K562 (cell line): ENCODE results near the gene NUPR1. TPM values are rescaled to one million over a fixed set of nuclear protein-coding genes. Genes with fewer than 3 reads are reported as not detected.
A peak's percentile ranks its signal among the peaks of the same experiment; 100 is the strongest.

Experiments used
- BCL6 ChIP-seq: fragments of 250-450 bp; sonication (Bioruptor Pico); IDR thresholded peaks from 2 replicates; pipeline ENCODE4 v1.4.0; 2020
- BRD4 ChIP-seq: fragments of 200-600 bp; sonication (generic); IDR thresholded peaks from 2 replicates; pipeline ENCODE4 v1.6.1; 2017; ENCODE audit warnings: inconsistent platforms
- CBFB ChIP-seq: sonication (generic); formaldehyde crosslinking; IDR thresholded peaks from 2 replicates; pipeline ENCODE4 v1.4.0; 2020; ENCODE audit warnings: mild to moderate bottlenecking, missing genetic modification reagents
- COPS2 ChIP-seq: fragments of 450-650 bp; conservative IDR thresholded peaks from 2 replicates; pipeline ENCODE4 v1.6.1; 2016; ENCODE audit warnings: mild to moderate bottlenecking, moderate library complexity
- E2F5 ChIP-seq: sonication (generic); formaldehyde crosslinking; IDR thresholded peaks from 2 replicates; pipeline ENCODE4 v1.8.0; 2022; ENCODE audit warnings: mild to moderate bottlenecking, missing genetic modification reagents
- E2F6 ChIP-seq, 2 experiments: IDR thresholded peaks; 2 replicates each; pipeline ENCODE4 v1.6.1; 2011; ENCODE audit warnings: borderline replicate concordance in 1 of 2, control low read depth in 1 of 2, low read depth in 1 of 2, low read length in 1 of 2, mild to moderate bottlenecking in 1 of 2, mixed read lengths in 1 of 2, moderate library complexity in 1 of 2; ENCODE audit not compliant: insufficient read depth in 1 of 2, insufficient read length in 1 of 2, poor library complexity in 1 of 2, severe bottlenecking in 1 of 2; ENCODE audit errors: extremely low read depth in 1 of 2
- EGR1 ChIP-seq: fragments of 450-650 bp; conservative IDR thresholded peaks from 2 replicates; pipeline ENCODE4 v1.6.1; 2017; ENCODE audit warnings: mild to moderate bottlenecking
- FOXM1 ChIP-seq, 2 experiments: fragments of 450-650 bp in 1 of 2; sonication (generic) in 1 of 2; formaldehyde crosslinking in 1 of 2; IDR thresholded peaks; 2 replicates each; pipeline versions ENCODE4 v1.6.1 to v1.9.0; 2017 to 2022; ENCODE audit warnings: low read depth in 2 of 2, mild to moderate bottlenecking in 2 of 2, missing genetic modification reagents in 1 of 2, moderate library complexity in 1 of 2
- HMGN3 ChIP-seq: IDR thresholded peaks from 2 replicates; pipeline ENCODE4 v1.6.1; 2011; ENCODE audit warnings: borderline replicate concordance, low read depth, mild to moderate bottlenecking, mixed read lengths, low read length; ENCODE audit not compliant: insufficient read length; ENCODE audit errors: extremely low read depth
- IRF1 ChIP-seq: sonication (generic); formaldehyde crosslinking; IDR thresholded peaks from 2 replicates; pipeline ENCODE4 v1.8.0; 2022; ENCODE audit warnings: missing genetic modification reagents, mild to moderate bottlenecking, borderline replicate concordance
- JUNB ChIP-seq: fragments of 450-650 bp; formaldehyde crosslinking; conservative IDR thresholded peaks from 2 replicates; pipeline ENCODE4 v1.4.0; 2020; ENCODE audit warnings: mild to moderate bottlenecking
- LARP7 ChIP-seq: fragments of 450-650 bp; IDR thresholded peaks from 2 replicates; pipeline ENCODE4 v1.6.1; 2016
- MLLT1 ChIP-seq, 2 experiments: fragments of 450-650 bp; IDR thresholded peaks; 2 replicates each; pipeline ENCODE4 v1.6.1; 2016
- NFATC3 ChIP-seq: fragments of 450-650 bp; IDR thresholded peaks from 2 replicates; pipeline ENCODE4 v1.6.1; 2017; ENCODE audit warnings: mild to moderate bottlenecking
- NKRF ChIP-seq: fragments of 450-650 bp; IDR thresholded peaks from 2 replicates; pipeline ENCODE4 v1.6.1; 2016; ENCODE audit warnings: borderline replicate concordance
- STAT5B ChIP-seq: fragments of 250-450 bp; sonication (Bioruptor Pico); IDR thresholded peaks from 2 replicates; pipeline ENCODE4 v1.8.0; 2021; ENCODE audit warnings: mild to moderate bottlenecking, inconsistent platforms
- TRIM24 ChIP-seq, 2 experiments: fragments of 450-650 bp; IDR thresholded peaks; 2 replicates each; pipeline ENCODE4 v1.6.1; 2016
- ZBTB8A ChIP-seq: fragments of 450-650 bp; IDR thresholded peaks from 2 replicates; pipeline ENCODE4 v1.6.1; 2018; ENCODE audit warnings: mild to moderate bottlenecking, moderate library complexity; ENCODE audit not compliant: partially characterized antibody
- ZC3H11A ChIP-seq: IDR thresholded peaks from 2 replicates; pipeline ENCODE4 v1.6.1; 2012; ENCODE audit warnings: low read depth, low read length, improper control_type of control experiment
- ZNF512 ChIP-seq: IDR thresholded peaks from 2 replicates; pipeline ENCODE4 v1.6.1; 2016; ENCODE audit warnings: missing genetic modification characterization, missing compliant biosample characterization
- polyA plus RNA-seq, 8 experiments: library from polyadenylated mRNA; depleted of rRNA in 4 of 8; stranded (reverse) in 5 of 8; unstranded in 3 of 8; fragments of >200 nt; fragmentation: Nextera tagmentation in 2 of 8; fragmentation: Illumina TruSeq in 1 of 8; extraction: Ambion mirVana in 2 of 8; extraction: Trizol in 1 of 8; gene quantifications; 2 replicates each; pipeline versions ENCODE4 v1.2.1 to v1.2.3, GENCODE V29; 2011 to 2014; ENCODE audit warnings: inconsistent platforms in 1 of 8, missing spikeins in 1 of 8
- total RNA-seq, 7 experiments: library from RNA; depleted of rRNA in 6 of 7; stranded (reverse); fragments of >200 nt in 6 of 7; fragmentation: Illumina TruSeq in 2 of 7; extraction: Trizol in 2 of 7; gene quantifications; 2 replicates each; pipeline versions ENCODE4 v1.2.1 to v1.2.3, GENCODE V29; 2011 to 2021; ENCODE audit warnings: low replicate concordance in 1 of 7

The NUPR1 gene
- total and polyA plus RNA-seq, 9 of the 15 experiments (the other 6 are each of a cell fraction or from before 2014, with no cell fraction given), result 0.07 to 1.5 (median 0.27) TPM

- TF ChIP-seq IRF1 (no peak), COPS2 (no peak), ZC3H11A (no peak), NFATC3 (no peak), ZNF512 (no peak), ZBTB8A (no peak), MLLT1 (IDR thresholded peaks at IDR 0.05) (no peak), TRIM24 (IDR thresholded peaks at IDR 0.05) (no peak), E2F5 (CRISPR knock-in tag) (no peak), CBFB (CRISPR knock-in tag) (no peak), BCL6 (CRISPR knock-in tag) (0 out of 2 replicates have a peak, but pooled peaks have one; percentile 4), JUNB (CRISPR knock-in tag) (no peak), FOXM1 (IDR thresholded peaks at IDR 0.05; ENCODE audit: low read depth) (no peak), FOXM1 (CRISPR knock-in tag; IDR thresholded peaks at IDR 0.05; ENCODE audit: low read depth) (no peak), HMGN3 (no peak), STAT5B (CRISPR knock-in tag) (no peak), BRD4 (no peak), E2F6 (IDR thresholded peaks at IDR 0.05; ENCODE audit: borderline replicate concordance in 1 of 2, extremely low read depth in 1 of 2, insufficient read depth in 1 of 2, insufficient read length in 1 of 2, low read depth in 1 of 2, low read length in 1 of 2, poor library complexity in 1 of 2, severe bottlenecking in 1 of 2) (no peak), NKRF (no peak), LARP7 (no peak), EGR1 (no peak)
Observed at GRCh38 chr16:28538733-28539596, at the start of gene NUPR1 (continued).
